Ascending aorta (tissue), 2 donors: ENCODE data around the gene ATP8A2. TPM values are rescaled to one million over a fixed set of nuclear protein-coding genes. Genes with fewer than 3 reads are reported as not detected.

Experiments
- DNase-seq, 2 donors: peaks; one replicate each; pipeline ENCODE4 v3.0.0-alpha.2; 2019; ENCODE audit warnings: low spot score in 2 of 2
- H3K27ac ChIP-seq, 2 donors: fragments of 200-600 bp; sonication (generic); one replicate each; pipeline ENCODE4 v1.5.1; 2016 to 2017; ENCODE audit warnings: mild to moderate bottlenecking in 1 of 2
- H3K27me3 ChIP-seq: fragments of 200-600 bp; sonication (generic); one replicate; pipeline ENCODE4 v1.5.1; 2017
- H3K36me3 ChIP-seq, 2 donors: fragments of 200-600 bp; sonication (generic); one replicate each; pipeline ENCODE4 v1.5.1; 2016
- H3K4me1 ChIP-seq, 2 donors: fragments of 200-600 bp; sonication (generic); one replicate each; pipeline ENCODE4 v1.5.1; 2016 to 2017; ENCODE audit warnings: mild to moderate bottlenecking in 1 of 2
- H3K4me3 ChIP-seq, 2 donors: fragments of 200-600 bp; sonication (generic); one replicate each; pipeline ENCODE4 v1.5.1; 2016 to 2017; ENCODE audit warnings: mild to moderate bottlenecking in 1 of 2
- H3K9me3 ChIP-seq, 2 donors: fragments of 200-600 bp; sonication (generic); one replicate each; pipeline ENCODE4 v1.5.1; 2016
- CTCF ChIP-seq, 3 experiments: fragments of 200-600 bp in 2 of 3; fragments of 450-650 bp in 1 of 3; sonication (generic) in 2 of 3; IDR thresholded peaks; one replicate each; pipeline ENCODE4 v1.5.1; 2016 to 2019; ENCODE audit warnings: antibody characterized with exemption in 3 of 3, mild to moderate bottlenecking in 1 of 3, moderate library complexity in 1 of 3
- intact Hi-C: fragments of 100-400 bp; cut with DNase I; formaldehyde crosslinking; loops from one replicate; pipeline ENCODE4 v1.15.1; 2023
- total RNA-seq: library from RNA; depleted of rRNA; stranded (reverse); fragments of >200 nt; gene quantifications from one replicate; pipeline ENCODE4 v1.1.0, GENCODE V29; 2016

The ATP8A2 gene
- total RNA-seq, 1 donor from 2014 or later: under 0.01 TPM

DNA sequence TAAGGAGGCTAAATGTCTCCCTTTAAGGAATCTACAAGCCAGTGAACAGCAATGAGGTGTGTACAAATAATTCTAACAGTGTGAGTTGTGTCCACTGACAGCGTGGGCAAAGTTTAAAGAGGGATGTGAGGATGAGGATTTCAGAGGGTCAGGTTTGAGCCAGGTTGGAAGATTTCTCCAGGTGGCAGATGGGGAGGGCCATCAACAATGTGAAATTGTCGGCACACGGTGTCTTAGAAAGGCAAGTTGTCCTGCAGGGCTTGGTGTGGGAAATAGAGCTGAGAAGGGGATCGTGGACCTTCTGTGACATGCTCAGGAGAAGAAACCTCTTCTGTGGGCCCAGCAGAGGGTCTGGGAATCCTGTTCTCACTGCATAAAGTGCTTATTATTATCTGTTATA lies 52.1 kb downstream of the ATP8A2 start:
- no peak for TF ChIP-seq CTCF (IDR thresholded peaks at IDR 0.05)
- DNase-seq: no peak
- no peaks in the 10 kb centered on the region for H3K36me3 ChIP-seq
- intact Hi-C loops: no loop called here
- no peak overlapping the region for H3K27ac ChIP-seq
- no peaks in the 10 kb centered on the region for H3K27me3 ChIP-seq
- no peaks in the 10 kb centered on the region for H3K4me1 ChIP-seq
- H3K4me3 ChIP-seq: no peak overlapping the region
- H3K9me3 ChIP-seq: no peaks in the 10 kb centered on the region

- Histone ChIP-seq H3K9me3 (no peaks in the 10 kb centered on the region), H3K36me3 (no peaks in the 10 kb centered on the region), H3K4me1 (no peaks in the 10 kb centered on the region), H3K4me3 (no peak overlapping the region), H3K27ac (no peak overlapping the region), H3K27me3 (no peaks in the 10 kb centered on the region)
- no peak for DNase-seq
- no peak for TF ChIP-seq CTCF (IDR thresholded peaks at IDR 0.05)
- intact Hi-C loops: no loop called here
These were observed 57.7 kb downstream of the ATP8A2 start for GRCh38 chr13:25429466-25429865.

DNA sequence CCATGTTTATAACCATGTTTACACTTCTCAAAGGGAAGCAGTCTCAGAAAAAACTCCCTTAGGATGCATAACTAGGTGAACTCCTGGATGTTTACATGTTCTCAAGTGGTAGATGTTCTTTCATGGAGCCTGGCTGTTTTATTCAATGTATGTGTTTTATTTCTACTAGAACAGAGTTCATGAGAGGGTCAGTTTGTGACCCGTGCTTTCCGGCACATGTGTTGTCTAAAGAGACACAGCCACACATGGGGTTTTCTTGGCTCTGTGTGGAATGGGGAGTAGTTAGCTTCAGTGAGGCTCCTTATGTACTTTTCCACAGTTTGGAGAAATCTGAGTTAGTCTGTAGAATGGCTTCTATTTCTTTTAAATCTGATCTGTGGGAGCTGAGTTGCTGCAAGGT lies 60.9 kb downstream of the ATP8A2 start:
- no peaks in the 10 kb centered on the region for H3K27me3 ChIP-seq
- H3K36me3 ChIP-seq: no peaks in the 10 kb centered on the region
- no peak overlapping the region for H3K4me3 ChIP-seq
- TF ChIP-seq CTCF (IDR thresholded peaks at IDR 0.05): no peak
- no peak overlapping the region for H3K27ac ChIP-seq
- no peaks in the 10 kb centered on the region for H3K4me1 ChIP-seq
- intact Hi-C loops: no loop called here
- DNase-seq: no peak
- no peaks in the 10 kb centered on the region for H3K9me3 ChIP-seq

- H3K27ac ChIP-seq: no peak overlapping the region
- no peak for DNase-seq
- H3K27me3 ChIP-seq: no peaks in the 10 kb centered on the region
- intact Hi-C loops: no loop called here
- no peaks in the 10 kb centered on the region for H3K4me1 ChIP-seq
- H3K4me3 ChIP-seq: no peak overlapping the region
- no peaks in the 10 kb centered on the region for H3K9me3 ChIP-seq
- H3K36me3 ChIP-seq: no peaks in the 10 kb centered on the region
- no peak for TF ChIP-seq CTCF (IDR thresholded peaks at IDR 0.05)
These were observed 68.3 kb downstream of the ATP8A2 start for GRCh38 chr13:25440061-25440460.

DNA sequence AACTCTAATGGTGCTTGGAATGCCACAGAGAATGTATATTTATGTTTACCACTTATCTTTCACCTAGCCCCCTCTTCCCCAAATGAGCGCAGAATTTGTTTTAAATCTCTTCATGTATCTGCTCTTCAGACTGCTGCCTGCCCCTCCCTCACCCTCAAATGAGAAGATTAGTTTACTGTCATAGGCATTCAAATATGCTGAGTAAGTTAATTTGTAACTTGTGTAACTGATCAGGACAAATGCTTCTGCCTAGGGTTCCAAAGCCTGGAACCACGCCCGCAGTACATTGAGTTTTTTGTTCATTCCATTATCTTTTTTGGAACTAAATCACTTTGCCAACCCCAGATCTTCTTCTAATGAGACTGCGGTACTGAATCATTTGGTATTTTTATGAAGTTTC lies 74.5 kb downstream of the ATP8A2 start:
- Histone ChIP-seq H3K27ac (no peak overlapping the region), H3K4me3 (no peak overlapping the region), H3K27me3 (no peaks in the 10 kb centered on the region), H3K4me1 (no peaks in the 10 kb centered on the region), H3K36me3 (no peaks in the 10 kb centered on the region), H3K9me3 (no peaks in the 10 kb centered on the region)
- no peak for DNase-seq
- intact Hi-C loops: no loop called here
- TF ChIP-seq CTCF (IDR thresholded peaks at IDR 0.05): no peak

- no peak for DNase-seq
- TF ChIP-seq CTCF (IDR thresholded peaks at IDR 0.05): no peak
- intact Hi-C loops: no loop called here
- Histone ChIP-seq H3K9me3 (no peaks in the 10 kb centered on the region), H3K4me3 (no peak overlapping the region), H3K36me3 (no peaks in the 10 kb centered on the region), H3K4me1 (no peaks in the 10 kb centered on the region), H3K27me3 (no peaks in the 10 kb centered on the region), H3K27ac (no peak overlapping the region)
These were observed 75.6 kb downstream of the ATP8A2 start for GRCh38 chr13:25447396-25447795.
